Ishikawa (cell line): ENCODE measurements around the gene PAPPA.

Experiments
- CEBPB ChIP-seq: IDR thresholded peaks from 2 replicates; pipeline ENCODE4 v1.6.1; 2012
- CREB1 ChIP-seq: IDR thresholded peaks from 2 replicates; pipeline ENCODE4 v1.6.1; 2012; ENCODE audit warnings: low read depth
- EGR1 ChIP-seq: IDR thresholded peaks from 2 replicates; pipeline ENCODE4 v1.6.1; 2012
- EP300 ChIP-seq: IDR thresholded peaks from 2 replicates; pipeline ENCODE4 v1.6.1; 2012; ENCODE audit warnings: borderline replicate concordance
- FOXM1 ChIP-seq: IDR thresholded peaks from 2 replicates; pipeline ENCODE4 v1.6.1; 2012; ENCODE audit warnings: low read depth, borderline replicate concordance
- MAX ChIP-seq: IDR thresholded peaks from 2 replicates; pipeline ENCODE4 v1.6.1; 2012
- NFIC ChIP-seq: IDR thresholded peaks from 2 replicates; pipeline ENCODE4 v1.6.1; 2012
- RAD21 ChIP-seq: IDR thresholded peaks from 2 replicates; pipeline ENCODE4 v1.6.1; 2012; ENCODE audit warnings: low read depth
- REST ChIP-seq: IDR thresholded peaks from 2 replicates; pipeline ENCODE4 v1.6.1; 2012; ENCODE audit warnings: low read depth, mild to moderate bottlenecking
- TAF1 ChIP-seq: IDR thresholded peaks from 2 replicates; pipeline ENCODE4 v1.6.1; 2012; ENCODE audit warnings: low read depth, mild to moderate bottlenecking
- TCF12 ChIP-seq: IDR thresholded peaks from 2 replicates; pipeline ENCODE4 v1.6.1; 2012; ENCODE audit warnings: low read depth
- TEAD4 ChIP-seq: IDR thresholded peaks from 2 replicates; pipeline ENCODE4 v1.6.1; 2012
- USF1 ChIP-seq: IDR thresholded peaks from 2 replicates; pipeline ENCODE4 v1.6.1; 2012
- YY1 ChIP-seq: IDR thresholded peaks from 2 replicates; pipeline ENCODE4 v1.6.1; 2012; ENCODE audit warnings: low read depth
- ZBTB7A ChIP-seq: IDR thresholded peaks from 2 replicates; pipeline ENCODE4 v1.6.1; 2012; ENCODE audit warnings: low read depth

Gene PAPPA

DNA sequence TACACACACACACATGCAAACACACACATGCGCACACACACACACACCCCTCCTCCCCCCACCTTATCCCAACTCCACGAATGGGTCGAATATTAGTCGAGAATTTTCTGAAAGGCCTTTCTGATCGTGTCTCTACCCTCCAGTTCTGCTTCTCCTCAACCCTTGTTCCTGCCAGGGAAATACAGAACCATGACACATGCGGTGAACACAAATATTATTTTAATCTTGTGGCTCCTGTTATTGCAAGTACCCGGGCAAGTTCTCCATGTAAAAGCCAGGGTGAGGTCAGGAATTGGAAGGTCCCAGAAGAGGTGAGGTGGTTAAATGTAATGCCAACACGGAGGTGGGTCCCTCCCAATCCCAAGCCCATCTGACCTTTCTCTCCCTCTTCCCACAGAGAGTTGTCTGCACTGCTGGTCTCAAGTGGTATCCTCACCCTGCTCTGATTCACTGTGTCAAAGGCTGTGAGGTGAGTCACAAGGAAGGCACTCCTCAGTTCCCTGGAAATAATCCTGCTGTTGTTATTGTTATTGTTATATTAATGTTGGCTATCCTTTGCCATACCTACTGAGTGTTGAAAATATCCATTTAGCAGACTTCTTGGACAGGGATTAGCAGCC lies 223.7 kb downstream of the PAPPA start:
- TF ChIP-seq NFIC (no peak), CREB1 (no peak), MAX (no peak), FOXM1 (no peak), RAD21 (no peak), USF1 (no peak), YY1 (no peak), REST (no peak), TEAD4 (no peak)

DNA sequence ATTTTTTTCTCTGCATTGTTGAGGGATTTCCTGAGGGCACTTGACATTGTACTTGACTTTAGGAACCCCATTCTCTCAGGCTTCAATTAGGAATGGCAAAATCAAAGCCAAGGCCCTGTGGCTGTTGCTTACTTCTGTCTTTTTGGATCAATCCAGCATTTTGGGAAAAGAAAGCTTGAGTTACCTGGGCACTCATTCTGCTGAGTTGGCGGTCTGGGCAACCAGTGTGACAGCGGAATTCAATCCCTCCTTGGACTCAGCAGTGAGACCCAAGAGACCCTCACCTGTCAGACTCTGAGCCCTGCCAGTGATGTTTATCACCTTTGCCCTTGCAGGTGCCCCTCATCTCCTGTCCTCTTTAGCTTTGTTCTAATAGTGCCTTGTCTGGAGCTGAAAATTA lies 225.3 kb downstream of the PAPPA start:
- TF ChIP-seq CREB1 (no peak), NFIC (no peak), CEBPB (no peak), EGR1 (no peak), EP300 (no peak), YY1 (no peak), MAX (no peak), RAD21 (no peak)

DNA sequence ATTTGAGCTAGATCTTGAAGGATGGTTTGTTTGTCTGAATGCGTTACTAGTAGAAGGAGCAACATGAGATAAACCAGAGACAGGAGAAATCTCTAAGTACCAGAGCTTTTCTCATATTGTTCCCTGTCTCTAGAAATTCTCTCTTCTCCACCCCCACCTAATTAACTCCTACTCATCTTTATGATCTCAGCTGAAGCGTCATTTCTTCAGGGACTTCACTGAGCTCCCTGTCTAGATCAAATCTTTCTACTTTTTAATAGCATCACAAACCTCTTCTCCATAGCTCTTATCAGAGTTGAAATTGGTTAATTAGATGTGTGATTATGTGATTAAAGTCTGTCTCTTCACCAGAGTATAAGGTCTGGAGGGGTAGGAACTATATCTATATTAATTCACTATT lies 226.2 kb downstream of the PAPPA start:
- no peak for TF ChIP-seq TCF12
- TF ChIP-seq CEBPB, result no peak
- no peak for TF ChIP-seq TAF1
- no peak for TF ChIP-seq USF1
- no peak for TF ChIP-seq EP300
- TF ChIP-seq EGR1, result no peak
- no peak for TF ChIP-seq MAX
- TF ChIP-seq ZBTB7A, result no peak
- TF ChIP-seq CREB1, result no peak
- TF ChIP-seq YY1, result no peak

GRCh38 chr9:116380496-116380995 lies 227.0 kb downstream of the PAPPA start:
- no peak for TF ChIP-seq USF1
- TF ChIP-seq MAX, result no peak
- TF ChIP-seq EP300, result no peak
- no peak for TF ChIP-seq EGR1
- TF ChIP-seq CEBPB, result no peak
- TF ChIP-seq TAF1, result no peak
- TF ChIP-seq YY1, result no peak
- TF ChIP-seq CREB1, result no peak
- no peak for TF ChIP-seq REST
- TF ChIP-seq TCF12, result no peak
- TF ChIP-seq ZBTB7A, result no peak
- no peak for TF ChIP-seq TEAD4
- TF ChIP-seq FOXM1, result no peak
- TF ChIP-seq RAD21, result no peak
- no peak for TF ChIP-seq NFIC

GRCh38 chr9:116381350-116381749 lies 227.8 kb downstream of the PAPPA start:
- no peak for TF ChIP-seq CEBPB
- no peak for TF ChIP-seq CREB1
- TF ChIP-seq REST, result no peak
- no peak for TF ChIP-seq USF1
- no peak for TF ChIP-seq ZBTB7A
- no peak for TF ChIP-seq MAX
- TF ChIP-seq FOXM1, result no peak
- TF ChIP-seq EGR1, result no peak
- no peak for TF ChIP-seq TAF1
- TF ChIP-seq NFIC, result no peak
- TF ChIP-seq TCF12, result no peak
- no peak for TF ChIP-seq YY1
- no peak for TF ChIP-seq TEAD4
- no peak for TF ChIP-seq RAD21
- no peak for TF ChIP-seq EP300
